ENCODE data around the gene ZGPAT.

- TF ChIP-seq CTCF (IDR thresholded peaks at IDR 0.05; ENCODE audit: extremely low read depth in 1 of 2, insufficient read depth in 1 of 2, low read depth in 1 of 2, low read length in 2 of 2), result no peak
- TF ChIP-seq FOS (IDR thresholded peaks at IDR 0.05; ENCODE audit: borderline replicate concordance, insufficient read depth, low read length), result no peak
- no peak for TF ChIP-seq POLR2A (IDR thresholded peaks at IDR 0.05; ENCODE audit: low read depth, low read length)
- TF ChIP-seq GATA2 (IDR thresholded peaks at IDR 0.05; ENCODE audit: insufficient read depth, insufficient read length, low read depth, low read length), result no peak
- TF ChIP-seq EZH2 (IDR thresholded peaks at IDR 0.05; ENCODE audit: borderline replicate concordance, low read depth, low read length, severe bottlenecking), result no peak
- no peak for TF ChIP-seq POLR2AphosphoS5 (IDR thresholded peaks at IDR 0.05; ENCODE audit: insufficient read depth, low read depth, low read length)
- TF ChIP-seq MYC (IDR thresholded peaks at IDR 0.05; ENCODE audit: low read depth, low read length), result no peak
Measured at GRCh38 chr20:63702751-63703470, 4.9 kb upstream of the ZGPAT start.
